AG04450 (cell line): ENCODE results near the gene DPYD. TPM values are rescaled to one million over a fixed set of nuclear protein-coding genes. Genes with fewer than 3 reads are reported as not detected.

Experiments
- CTCF ChIA-PET: fragments of 300-600, 350-600 bp; formaldehyde crosslinking; extraction: SDS; loops from one replicate; lab custom pipeline; 2022; ENCODE audit warnings: antibody characterized with exemption, inconsistent platforms; lab: Charles Lee
- POLR2A ChIA-PET: fragments of 350-600 bp; formaldehyde crosslinking; extraction: SDS; loops from one replicate; lab custom pipeline; 2021; ENCODE audit warnings: antibody characterized with exemption, inconsistent platforms; lab: Yijun Ruan, JAX
- DNase-seq: peaks from one replicate; pipeline ENCODE4 v3.0.0-alpha.2; 2011; ENCODE audit warnings: low read depth, low spot score
- H3K27ac ChIP-seq: one replicate; pipeline ENCODE4 v1.5.1; 2012; ENCODE audit warnings: low read depth, low read length, control low read depth
- H3K27me3 ChIP-seq: one replicate; pipeline ENCODE4 v1.6.0; 2012; ENCODE audit warnings: low read length; ENCODE audit not compliant: control insufficient read depth, insufficient read depth
- H3K4me3 ChIP-seq: 2 replicates; pipeline ENCODE4 v1.5.1; 2011; ENCODE audit warnings: mild to moderate bottlenecking, low read depth, low read length, control low read depth
- H3K9me3 ChIP-seq: 2 replicates; pipeline ENCODE4 v1.5.1; 2012; ENCODE audit warnings: low read length; ENCODE audit not compliant: control insufficient read depth, insufficient read depth
- CTCF ChIP-seq: IDR thresholded peaks from 2 replicates; pipeline ENCODE4 v1.5.1; 2011; ENCODE audit warnings: low read depth, low read length, control low read depth, inconsistent platforms
- polyA plus RNA-seq: library from polyadenylated mRNA; depleted of rRNA; stranded (reverse); fragments of >200 nt; gene quantifications from 2 replicates; pipeline ENCODE4 v1.2.3, GENCODE V29; 2011

The DPYD gene
- polyA plus RNA-seq, 1 experiment = 21.4 TPM

GRCh38 chr1:97120806-97121205 lies 800.0 kb downstream of the DPYD start:
- H3K4me3 ChIP-seq = no peak overlapping the region
- no peaks in the 10 kb centered on the region for H3K27me3 ChIP-seq
- no peak overlapping the region for H3K27ac ChIP-seq
- DNase-seq = no peak
- no peak for TF ChIP-seq CTCF
- POLR2A ChIA-PET = no interaction called here
- CTCF ChIA-PET = no interaction called here
- H3K9me3 ChIP-seq = no peaks in the 10 kb centered on the region

GRCh38 chr1:97119260-97120158 lies 801.3 kb downstream of the DPYD start:
- Histone ChIP-seq H3K9me3 (no peaks in the 10 kb centered on the region), H3K27me3 (no peaks in the 10 kb centered on the region), H3K27ac (no peak overlapping the region), H3K4me3 (no peak overlapping the region)
- no peak for DNase-seq
- POLR2A ChIA-PET = no interaction called here
- TF ChIP-seq CTCF = no peak
- CTCF ChIA-PET = interaction anchor here (0.6 kb wide), 1 partner anchor 883 kb away, joined by 3 read pairs; no protein-coding TSS in a partner anchor

GRCh38 chr1:97114842-97115241 lies 806.0 kb downstream of the DPYD start:
- H3K4me3 ChIP-seq = no peak overlapping the region
- no peaks in the 10 kb centered on the region for H3K9me3 ChIP-seq
- H3K27me3 ChIP-seq = no peaks in the 10 kb centered on the region
- ChIA-PET CTCF (no interaction called here), POLR2A (no interaction called here)
- no peak for DNase-seq
- H3K27ac ChIP-seq = no peak overlapping the region
- no peak for TF ChIP-seq CTCF

GRCh38 chr1:97112442-97112841 lies 808.4 kb downstream of the DPYD start:
- TF ChIP-seq CTCF = no peak
- Histone ChIP-seq H3K27ac (no peak overlapping the region), H3K27me3 (no peaks in the 10 kb centered on the region), H3K9me3 (no peaks in the 10 kb centered on the region), H3K4me3 (no peak overlapping the region)
- CTCF ChIA-PET = no interaction called here
- POLR2A ChIA-PET = no interaction called here
- no peak for DNase-seq

GRCh38 chr1:97108179-97108578 lies 812.7 kb downstream of the DPYD start:
- Histone ChIP-seq H3K9me3 (no peaks in the 10 kb centered on the region), H3K4me3 (no peak overlapping the region), H3K27me3 (no peaks in the 10 kb centered on the region), H3K27ac (no peak overlapping the region)
- CTCF ChIA-PET = interaction anchor here (0.6 to 1.5 kb wide), 3 partner anchors 9 to 1206 kb away, joined by 3 to 4 read pairs (median 3); no protein-coding TSS in a partner anchor
- no peak for TF ChIP-seq CTCF
- DNase-seq = no peak
- POLR2A ChIA-PET = no interaction called here
